ENCODE data around the gene SFXN4.

- TF ChIP-seq BHLHE40 (IDR thresholded peaks at IDR 0.05; ENCODE audit: low read length), result no peak
- no peak for TF ChIP-seq CTCF (CRISPR knock-in tag; IDR thresholded peaks at IDR 0.05)
- TF ChIP-seq PTBP1 (IDR thresholded peaks at IDR 0.05; ENCODE audit: low read depth, low read length, poor library complexity, severe bottlenecking), result no peak
- no peak for TF ChIP-seq TAF1 (CRISPR knock-in tag; IDR thresholded peaks at IDR 0.05)
- TF ChIP-seq MAF1 (CRISPR knock-in tag; IDR thresholded peaks at IDR 0.05; ENCODE audit: borderline replicate concordance), result no peak
- TF ChIP-seq TEAD3 (CRISPR knock-in tag; optimal IDR thresholded peaks at IDR 0.05; ENCODE audit: borderline replicate concordance), result no peak
These were observed 21.9 kb downstream of the SFXN4 start for GRCh38 chr10:119143657-119144056.
